GM19324 (cell line): ENCODE results near the gene SLC6A15.
A peak's percentile ranks its signal among the peaks of the same experiment; 100 is the strongest.

Source experiments
- ATAC-seq: cut with Tn5 transposase; IDR thresholded peaks from one replicate; pipeline ENCODE4 v1.9.1; 2021; ENCODE audit warnings: mild to moderate bottlenecking, moderate library complexity; ENCODE audit not compliant: unreplicated experiment, low FRiP score

Gene SLC6A15

GRCh38 chr12:84875241-84875640 is 37.4 kb downstream of the SLC6A15 start:
- ATAC-seq, result no peak

DNA sequence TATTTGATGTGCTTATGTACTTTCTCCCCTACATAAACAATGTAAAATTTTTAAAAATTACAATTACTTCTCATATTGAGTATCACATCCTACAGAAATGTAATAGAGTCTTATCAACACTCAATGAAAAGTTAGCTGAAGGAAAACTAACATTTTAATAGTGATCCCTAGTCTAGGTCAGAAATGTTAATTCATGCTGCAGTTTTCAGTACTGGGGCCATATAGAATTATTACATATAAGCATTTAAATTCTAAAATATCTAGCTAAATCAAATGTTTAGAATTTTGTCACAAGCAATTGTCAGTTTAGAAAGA is 37.8 kb downstream of the SLC6A15 start:
- no peak for ATAC-seq

GRCh38 chr12:84874125-84874824 is 38.3 kb downstream of the SLC6A15 start:
- peak; percentile 87 for ATAC-seq

DNA sequence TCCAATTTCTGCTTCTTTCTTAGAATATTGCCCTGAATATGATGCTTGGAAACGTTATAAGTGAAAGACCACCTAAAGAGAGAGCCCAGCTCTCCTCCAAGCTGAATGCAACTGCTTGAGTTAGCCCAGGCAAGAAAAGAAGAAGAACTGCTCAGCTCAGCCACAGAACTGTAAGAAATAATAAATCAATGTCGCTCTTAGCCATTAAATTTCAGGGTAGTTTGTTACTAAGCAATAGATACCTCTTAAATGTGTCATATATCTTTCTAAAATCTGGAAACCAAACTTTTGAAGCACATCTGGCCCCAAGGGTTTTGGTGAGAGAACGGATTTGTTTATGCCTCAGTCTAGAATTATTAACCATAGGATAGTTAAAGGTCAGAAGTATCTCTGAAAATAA is 50.4 kb downstream of the SLC6A15 start:
- no peak for ATAC-seq

- no peak for ATAC-seq
Measured at GRCh38 chr12:84860718-84861117, 51.9 kb downstream of the SLC6A15 start.

DNA sequence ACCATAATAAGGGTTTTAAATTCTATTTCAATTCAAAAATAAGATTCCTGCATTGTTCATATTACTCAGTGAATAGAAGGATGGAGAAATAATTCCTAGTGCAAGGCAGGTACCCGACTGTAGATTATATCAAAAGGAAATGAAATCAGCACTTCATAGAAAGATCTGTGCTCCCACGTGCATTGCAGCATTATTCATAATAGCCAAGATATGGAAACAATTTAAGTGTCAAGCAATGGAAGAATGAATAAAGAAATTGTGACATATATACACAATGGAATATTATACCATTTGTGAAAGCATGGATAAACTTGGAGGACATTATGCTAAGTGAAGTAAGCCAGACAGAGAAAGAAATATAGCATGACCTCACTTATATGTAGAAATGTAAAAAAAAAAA is 53.8 kb downstream of the SLC6A15 start:
- no peak for ATAC-seq

DNA sequence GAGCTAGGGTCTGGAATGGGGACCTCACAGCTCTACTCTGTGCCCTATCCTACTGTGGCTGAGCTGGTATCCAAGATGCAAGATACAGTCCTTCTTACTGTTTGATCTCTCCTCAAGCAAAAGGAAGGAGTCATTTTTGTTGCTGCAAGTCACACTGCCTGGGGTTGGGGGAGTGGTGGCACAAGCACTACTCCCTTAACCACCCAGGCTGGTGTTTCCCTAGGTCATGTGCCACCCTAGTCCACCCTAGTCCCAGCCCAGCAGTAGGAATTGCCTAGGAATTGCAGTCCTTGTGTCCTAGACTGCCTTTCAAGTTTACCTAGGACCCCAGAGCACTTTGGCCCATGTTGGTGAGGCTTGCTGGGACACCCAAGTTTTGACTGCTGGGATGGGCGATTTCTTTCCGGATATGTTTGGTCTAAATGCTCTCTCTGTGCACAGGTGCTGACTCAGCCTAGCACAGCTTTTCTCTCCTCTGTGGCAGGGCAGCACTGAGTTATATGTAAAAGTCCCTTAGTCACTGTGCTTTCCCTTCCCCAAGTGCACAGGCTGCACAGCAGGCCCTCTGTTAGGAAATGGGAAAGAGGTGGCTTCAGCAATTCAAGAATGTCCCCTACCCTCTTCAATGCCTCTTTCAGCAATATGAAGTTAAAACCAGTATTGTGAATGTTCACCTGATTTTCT is 54.9 kb downstream of the SLC6A15 start:
- ATAC-seq, result no peak

DNA sequence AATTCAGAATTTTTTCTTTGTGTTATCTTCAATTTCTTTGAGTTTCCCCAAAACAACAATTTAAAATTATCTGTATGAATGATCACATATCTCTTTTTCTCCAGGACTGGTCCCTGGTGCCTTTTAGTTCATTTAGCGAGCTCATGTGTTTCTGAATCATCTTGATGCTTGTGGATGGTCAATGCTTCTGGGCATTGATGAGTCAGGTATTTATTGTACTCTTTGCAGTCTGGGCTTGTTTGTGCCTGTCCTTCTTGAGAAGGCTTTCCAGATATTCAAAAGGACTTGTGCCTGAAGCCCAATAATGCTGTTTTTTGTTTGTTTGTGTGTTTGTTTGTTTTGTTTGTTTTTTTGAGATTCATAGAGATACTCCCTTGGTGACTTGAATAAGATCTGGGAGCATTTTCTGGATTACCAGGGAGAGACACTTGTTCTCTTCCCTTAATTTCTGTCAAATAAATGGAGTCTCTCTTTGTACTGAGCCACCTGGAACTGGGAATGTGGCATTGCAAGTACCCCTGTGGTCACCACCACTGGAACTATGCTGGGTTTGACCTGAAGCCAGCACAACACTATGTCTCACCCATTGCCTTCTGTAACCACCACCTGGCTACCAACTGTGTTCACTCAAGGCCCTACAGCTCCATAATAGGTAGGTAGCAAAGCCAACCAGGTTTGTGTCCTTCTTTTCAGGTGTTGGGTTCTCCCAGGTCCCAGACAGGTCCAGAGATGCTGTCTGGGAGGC is 56.3 kb downstream of the SLC6A15 start:
- ATAC-seq, result no peak

- ATAC-seq, result no peak
Measured at GRCh38 chr12:84843593-84844144, 68.9 kb downstream of the SLC6A15 start.

- no peak for ATAC-seq
Measured at GRCh38 chr12:84842406-84843013, 70.1 kb downstream of the SLC6A15 start.

- ATAC-seq, result no peak
Measured at GRCh38 chr12:84841591-84841990, 71.0 kb downstream of the SLC6A15 start.

DNA sequence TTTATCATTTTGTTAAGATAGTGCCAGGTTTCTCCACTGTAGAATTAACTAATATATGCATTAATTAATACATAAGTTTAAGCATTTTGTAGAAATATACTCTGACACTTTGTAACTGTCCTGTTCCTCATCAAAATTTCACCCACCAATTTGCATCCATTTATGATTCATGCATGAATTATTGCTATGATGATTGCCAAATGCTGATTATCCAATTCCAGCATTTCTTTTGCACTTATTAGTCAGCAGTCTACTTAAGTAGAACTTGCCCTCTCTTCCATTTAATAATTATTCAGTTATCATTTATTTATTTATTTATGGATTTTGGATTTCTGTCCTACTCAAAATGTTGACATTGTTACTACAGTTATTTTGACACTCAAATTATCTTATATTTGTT is 72.2 kb downstream of the SLC6A15 start:
- no peak for ATAC-seq

GRCh38 chr12:84826925-84827324 is 85.7 kb downstream of the SLC6A15 start:
- ATAC-seq, result no peak

GRCh38 chr12:84825149-84825548 is 87.5 kb downstream of the SLC6A15 start:
- ATAC-seq, result peak; percentile 70

DNA sequence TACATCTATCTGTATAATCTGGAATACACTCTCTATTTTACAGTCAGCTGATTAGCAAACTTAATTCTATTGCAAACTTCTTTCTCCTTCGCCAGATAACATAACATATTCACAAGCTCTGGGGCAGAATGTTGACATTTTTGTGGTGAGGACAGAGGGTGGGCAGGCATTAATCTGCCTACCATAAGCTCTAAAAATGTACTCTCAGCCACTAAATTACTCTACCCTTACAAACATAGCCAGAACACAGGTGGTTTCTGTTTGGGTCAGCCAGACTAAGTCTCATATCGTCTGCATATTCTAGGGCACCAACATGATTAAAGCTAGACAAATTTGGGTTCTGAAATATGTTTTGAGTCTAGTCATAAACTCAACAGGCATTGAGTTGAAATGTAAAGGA is 90.1 kb downstream of the SLC6A15 start:
- ATAC-seq, result no peak

GRCh38 chr12:84816916-84817695 is 95.5 kb downstream of the SLC6A15 start:
- ATAC-seq, result no peak

GRCh38 chr12:84814664-84815245 is 97.8 kb downstream of the SLC6A15 start:
- no peak for ATAC-seq

DNA sequence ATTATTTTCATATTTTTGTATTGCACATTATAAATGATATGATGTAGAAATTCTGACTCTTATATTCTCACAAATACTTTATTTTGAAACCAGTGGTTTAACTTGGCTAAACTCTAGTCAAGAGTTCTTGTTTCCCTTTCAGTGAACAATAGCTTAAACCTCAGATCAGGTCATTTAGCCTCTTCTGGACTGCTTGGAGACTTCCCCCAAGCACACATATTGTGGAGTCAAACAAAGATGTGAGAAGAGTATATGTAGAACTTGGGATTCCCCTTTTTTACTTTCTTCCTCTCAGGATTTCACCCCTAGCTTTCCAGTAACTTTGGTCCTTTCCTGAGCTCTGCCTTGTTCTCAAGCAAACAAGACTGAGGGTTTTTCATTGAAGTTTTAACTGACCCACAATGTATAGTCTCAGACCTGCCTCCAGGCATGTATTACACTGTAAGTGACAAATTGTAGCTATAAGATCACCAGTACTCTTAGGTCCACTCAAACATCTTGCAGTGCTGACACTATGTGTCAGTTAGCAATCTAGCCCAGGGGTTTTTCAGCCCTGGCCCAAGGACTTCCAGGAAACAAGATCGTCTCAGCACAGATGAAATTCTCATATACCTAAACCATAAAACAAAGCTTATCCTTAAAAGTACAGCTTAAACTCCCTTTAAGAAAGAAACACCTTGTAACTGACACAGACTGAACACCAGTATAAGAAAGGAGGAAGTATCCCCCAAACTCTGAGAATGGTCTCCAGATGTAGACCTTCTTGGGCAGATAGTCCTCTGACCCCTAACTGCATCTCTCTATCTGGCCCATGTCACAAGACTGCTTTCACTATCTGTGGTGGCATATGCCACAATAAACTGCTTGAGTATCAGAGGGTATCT is 98.6 kb downstream of the SLC6A15 start:
- peak; percentile 39 for ATAC-seq

GRCh38 chr12:84811291-84811690 is 101.3 kb downstream of the SLC6A15 start:
- ATAC-seq, result no peak
